C1 segment of cervical spinal cord (tissue), 14 donors: ENCODE data around the gene SLC35A3.
"Not testable (repeated sequence)": the region's sequence is repeated elsewhere in the genome, so short reads cannot be mapped to it uniquely, and the experiment has no call there.

ENCODE experiments used
- DNase-seq, 14 donors: peaks; one replicate each; lab custom pipeline; 2025; lab: John Stamatoyannopoulos, UW

The SLC35A3 gene

GRCh38 chr1:99972066-99972465 lies 2.3 kb downstream of the SLC35A3 start:
- not testable (repeated sequence) for DNase-seq

- DNase-seq: no peak
These were observed 5.7 kb downstream of the SLC35A3 start for GRCh38 chr1:99975529-99975928.

- DNase-seq: not testable (repeated sequence)
These were observed 7.5 kb downstream of the SLC35A3 start for GRCh38 chr1:99977326-99977725.

GRCh38 chr1:99978218-99978617 lies 8.4 kb downstream of the SLC35A3 start:
- DNase-seq: no peak

- no peak for DNase-seq
These were observed 9.3 kb downstream of the SLC35A3 start for GRCh38 chr1:99979091-99979490.

- DNase-seq: no peak
These were observed 11.1 kb downstream of the SLC35A3 start for GRCh38 chr1:99980928-99981327.

GRCh38 chr1:99986656-99987225 lies 16.9 kb downstream of the SLC35A3 start:
- DNase-seq: no peak

GRCh38 chr1:99988210-99988765 lies 18.5 kb downstream of the SLC35A3 start:
- no peak for DNase-seq

GRCh38 chr1:99992044-99992722 lies 22.4 kb downstream of the SLC35A3 start:
- no peak for DNase-seq

GRCh38 chr1:99992760-99993467 lies 23.1 kb downstream of the SLC35A3 start:
- DNase-seq: no peak

- DNase-seq: no peak
These were observed 23.7 kb downstream of the SLC35A3 start for GRCh38 chr1:99993468-99993845.

GRCh38 chr1:99994496-99994895 lies 24.7 kb downstream of the SLC35A3 start:
- DNase-seq: no peak

- DNase-seq: no peak
These were observed 27.2 kb downstream of the SLC35A3 start for GRCh38 chr1:99996951-99997350.

- no peak for DNase-seq
These were observed 31.7 kb downstream of the SLC35A3 start for GRCh38 chr1:100001462-100001861.

- no peak for DNase-seq
These were observed 35.6 kb downstream of the SLC35A3 start for GRCh38 chr1:100005424-100005823.

- DNase-seq: no peak
These were observed 36.9 kb downstream of the SLC35A3 start for GRCh38 chr1:100006688-100007087.

GRCh38 chr1:100009458-100009857 lies 39.7 kb downstream of the SLC35A3 start:
- DNase-seq: no peak

- DNase-seq: no peak
These were observed 41.0 kb downstream of the SLC35A3 start for GRCh38 chr1:100010804-100011203.

- no peak for DNase-seq
These were observed 49.4 kb downstream of the SLC35A3 start for GRCh38 chr1:100019220-100019619.

- no peak for DNase-seq
These were observed 53.7 kb downstream of the SLC35A3 start for GRCh38 chr1:100023482-100023881.

GRCh38 chr1:100027212-100027611 lies 57.4 kb downstream of the SLC35A3 start:
- DNase-seq: no peak

GRCh38 chr1:100028765-100029164 lies 59.0 kb downstream of the SLC35A3 start:
- DNase-seq: no peak

GRCh38 chr1:100034470-100034869 lies 64.7 kb downstream of the SLC35A3 start:
- no peak for DNase-seq
